AG10803 (cell line): ENCODE results near the gene SWI5.
"Not testable (repeated sequence)": the region's sequence is repeated elsewhere in the genome, so short reads cannot be mapped to it uniquely, and the experiment has no call there.

ENCODE experiments used
- DNase-seq: peaks from one replicate; pipeline ENCODE4 v3.0.0; 2010; ENCODE audit warnings: low read depth
- H3K4me3 ChIP-seq: 2 replicates; pipeline ENCODE4 v1.5.1; 2011; ENCODE audit warnings: mild to moderate bottlenecking, low read length, control low read depth
- CTCF ChIP-seq: conservative IDR thresholded peaks from 2 replicates; pipeline ENCODE4 v1.5.1; 2011; ENCODE audit warnings: mild to moderate bottlenecking, low read length, control low read depth, inconsistent platforms

SWI5 gene

GRCh38 chr9:128276008-128276573 lies at the start of gene SWI5:
Gene SWI5, plus strand, starts transcription at chr9:128276276.
- DNase-seq: peak; percentile 98
- peak within 1 kb of the TSS; percentile 95 for H3K4me3 ChIP-seq
- TF ChIP-seq CTCF: no peak

DNA sequence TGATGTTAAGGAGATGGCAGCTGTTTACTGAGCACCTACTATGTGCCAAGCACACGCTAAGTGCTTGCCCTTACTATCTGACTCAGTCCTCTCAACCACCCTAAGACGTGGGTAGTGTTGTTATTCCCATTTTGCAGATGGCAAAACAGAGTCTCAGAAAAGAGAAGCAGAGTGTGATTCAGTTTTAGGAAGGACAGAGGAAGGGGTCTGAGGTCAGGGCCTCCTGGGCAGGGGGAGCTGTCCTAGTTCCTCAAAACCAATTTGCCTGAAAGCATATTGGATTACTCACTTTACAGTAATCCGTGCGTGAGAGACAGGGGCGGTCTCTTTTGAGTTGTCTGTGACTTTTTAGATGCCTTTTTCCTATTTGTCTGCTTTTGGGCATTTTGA lies 49.7 kb upstream of the SWI5 start:
- no peak for TF ChIP-seq CTCF
- DNase-seq: no peak
- H3K4me3 ChIP-seq: no peak overlapping the region

GRCh38 chr9:128230897-128231296 lies 45.2 kb upstream of the SWI5 start:
- H3K4me3 ChIP-seq, DNase-seq: not testable (repeated sequence)

DNA sequence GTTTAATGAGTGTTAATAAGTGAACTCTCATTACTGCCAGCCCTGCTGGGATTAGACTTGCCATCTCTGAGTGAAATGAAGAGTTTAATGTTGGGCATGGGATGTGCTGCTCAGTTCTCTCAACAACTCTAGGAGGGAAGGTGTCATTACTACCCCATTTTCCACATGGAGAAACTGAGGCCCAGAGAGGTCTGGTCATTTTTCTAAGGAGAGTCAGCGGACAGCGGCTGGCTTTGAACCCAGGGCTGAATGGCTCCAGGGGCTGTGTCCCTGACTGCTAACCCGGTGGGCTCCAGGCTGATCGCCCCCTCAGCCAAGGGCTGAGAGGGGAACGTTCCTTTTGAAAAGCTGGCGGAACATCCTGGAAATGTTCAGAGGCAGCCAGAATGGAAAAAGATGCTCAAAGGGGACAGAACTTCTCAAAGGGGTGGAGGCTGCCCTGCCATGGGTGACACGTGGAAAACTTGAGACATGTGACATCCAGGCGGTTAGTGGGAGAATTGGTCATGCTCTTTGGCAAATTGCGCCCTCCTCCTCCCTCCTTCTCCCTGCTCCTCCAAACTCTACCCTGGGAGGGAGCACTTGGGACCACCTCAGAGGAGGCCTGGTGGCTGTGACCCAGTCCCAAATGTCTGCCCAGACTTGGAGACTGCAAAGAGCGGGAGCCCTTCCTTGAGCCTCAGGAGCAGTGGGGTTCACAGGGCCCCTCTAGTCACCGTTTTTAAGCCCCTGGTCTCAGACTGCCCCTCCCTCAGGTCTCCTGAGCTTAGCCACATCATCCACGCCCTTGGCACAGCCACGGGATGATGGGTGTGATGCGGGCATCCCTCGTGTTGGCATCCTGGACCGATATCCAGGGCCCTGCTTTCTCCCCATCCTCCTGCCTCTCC lies 44.2 kb upstream of the SWI5 start:
- DNase-seq: peak; percentile 40
- no peak overlapping the region for H3K4me3 ChIP-seq
- TF ChIP-seq CTCF: no peak

- no peak for DNase-seq
- no peak overlapping the region for H3K4me3 ChIP-seq
- no peak for TF ChIP-seq CTCF
Observed at GRCh38 chr9:128232528-128233428, 43.3 kb upstream of the SWI5 start.

DNA sequence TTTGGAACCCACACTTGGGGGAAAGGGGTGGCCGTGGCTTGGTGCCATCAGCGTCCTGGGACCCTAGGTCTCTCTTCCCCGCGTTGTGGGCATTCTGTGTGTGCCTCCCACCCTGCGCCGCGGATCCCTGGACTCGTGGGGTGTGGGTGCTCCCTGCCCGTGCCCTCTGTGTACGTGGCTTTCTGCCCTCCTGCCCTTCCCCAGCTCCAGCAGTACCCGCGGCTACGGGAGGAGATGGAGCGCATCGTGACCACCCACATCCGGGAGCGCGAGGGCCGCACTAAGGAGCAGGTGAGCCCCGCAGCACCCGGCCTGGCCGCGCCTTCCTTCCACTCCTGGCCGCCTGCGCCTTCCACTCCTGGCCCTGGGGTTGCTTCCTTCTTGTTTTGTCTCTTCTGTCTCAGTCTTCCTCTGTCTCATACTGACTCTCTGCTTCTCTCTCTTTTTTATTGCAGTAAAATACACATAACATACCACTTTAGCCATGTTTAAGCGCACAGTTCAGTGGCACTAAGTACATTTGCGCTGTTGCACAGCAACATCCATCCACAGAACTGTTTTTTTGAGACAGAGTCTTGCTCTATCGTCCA lies 42.2 kb upstream of the SWI5 start:
- no peak overlapping the region for H3K4me3 ChIP-seq
- no peak for TF ChIP-seq CTCF
- no peak for DNase-seq

DNA sequence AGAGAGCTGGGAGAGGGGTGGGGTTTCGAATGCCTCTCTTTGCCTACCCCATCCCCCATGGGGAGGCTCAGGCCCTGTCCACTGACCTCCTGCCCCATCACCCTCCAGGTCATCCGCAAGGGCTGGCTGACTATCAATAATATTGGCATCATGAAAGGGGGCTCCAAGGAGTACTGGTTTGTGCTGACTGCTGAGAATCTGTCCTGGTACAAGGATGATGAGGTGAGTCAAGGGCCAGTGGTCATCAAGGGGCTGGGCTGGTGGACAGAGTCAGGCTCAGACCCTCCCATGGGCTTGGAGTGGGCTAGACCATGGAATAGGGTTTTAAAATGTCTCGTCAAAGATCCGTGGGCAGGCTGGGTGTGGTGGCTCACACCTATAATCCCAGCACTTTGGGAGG lies 34.0 kb upstream of the SWI5 start:
- H3K4me3 ChIP-seq: no peak overlapping the region
- DNase-seq: no peak
- TF ChIP-seq CTCF: no peak
